Kidney epithelial cell (primary cell): ENCODE measurements around the gene AGBL2. TPM values are rescaled to one million over a fixed set of nuclear protein-coding genes. Genes with fewer than 3 reads are reported as not detected.
"Not testable (repeated sequence)": the region's sequence is repeated elsewhere in the genome, so short reads cannot be mapped to it uniquely, and the experiment has no call there.

ENCODE experiments used
- DNase-seq: peaks from one replicate; pipeline ENCODE4 v3.0.0-alpha.2; 2010; ENCODE audit warnings: low read depth
- H3K27me3 ChIP-seq: 2 replicates; pipeline ENCODE4 v1.6.0; 2011; ENCODE audit warnings: low read length; ENCODE audit not compliant: control insufficient read depth, insufficient read depth
- H3K36me3 ChIP-seq: 2 replicates; pipeline ENCODE4 v1.5.1; 2011; ENCODE audit warnings: low read length; ENCODE audit not compliant: control insufficient read depth, insufficient read depth
- H3K4me3 ChIP-seq: 2 replicates; pipeline ENCODE4 v1.5.1; 2011; ENCODE audit warnings: low read depth, mild to moderate bottlenecking, control low read depth, low read length
- total RNA-seq: library from RNA; depleted of rRNA; stranded (reverse); fragments of >200 nt; gene quantifications from 2 replicates; pipeline ENCODE4 v1.2.3, GENCODE V29; 2015
- TF ChIP-seq, protein P1 (sequence below): IDR thresholded peaks from 2 replicates; pipeline ENCODE4 v1.5.1; 2011; ENCODE audit warnings: mild to moderate bottlenecking, moderate library complexity, low read length, control low read depth, inconsistent platforms; ENCODE audit not compliant: insufficient read depth, poor library complexity, severe bottlenecking

Gene AGBL2
- total RNA-seq, 1 donor from 2014 or later: 0.29 TPM

DNA sequence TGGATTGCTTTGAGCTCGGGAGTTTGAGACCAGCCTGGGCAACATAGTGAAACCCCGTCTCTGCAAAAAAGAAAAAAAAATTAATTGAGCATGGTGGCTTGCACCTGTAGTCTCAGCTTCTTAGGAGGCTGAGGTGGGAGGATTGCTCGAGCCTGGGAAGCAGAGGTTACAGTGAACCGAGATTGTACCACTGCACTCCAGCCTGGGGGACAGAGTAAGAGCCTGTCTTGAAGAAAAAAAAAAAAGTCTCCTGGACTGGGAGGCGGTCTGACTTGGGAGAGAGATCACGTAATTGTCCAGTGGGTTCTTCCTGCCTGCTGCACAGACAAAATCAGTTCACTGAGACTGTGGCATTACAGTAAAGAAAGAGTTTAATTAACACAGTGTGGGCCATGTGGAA, 69.7 kb downstream of the AGBL2 start:
- H3K4me3 ChIP-seq: no peak overlapping the region

DNA sequence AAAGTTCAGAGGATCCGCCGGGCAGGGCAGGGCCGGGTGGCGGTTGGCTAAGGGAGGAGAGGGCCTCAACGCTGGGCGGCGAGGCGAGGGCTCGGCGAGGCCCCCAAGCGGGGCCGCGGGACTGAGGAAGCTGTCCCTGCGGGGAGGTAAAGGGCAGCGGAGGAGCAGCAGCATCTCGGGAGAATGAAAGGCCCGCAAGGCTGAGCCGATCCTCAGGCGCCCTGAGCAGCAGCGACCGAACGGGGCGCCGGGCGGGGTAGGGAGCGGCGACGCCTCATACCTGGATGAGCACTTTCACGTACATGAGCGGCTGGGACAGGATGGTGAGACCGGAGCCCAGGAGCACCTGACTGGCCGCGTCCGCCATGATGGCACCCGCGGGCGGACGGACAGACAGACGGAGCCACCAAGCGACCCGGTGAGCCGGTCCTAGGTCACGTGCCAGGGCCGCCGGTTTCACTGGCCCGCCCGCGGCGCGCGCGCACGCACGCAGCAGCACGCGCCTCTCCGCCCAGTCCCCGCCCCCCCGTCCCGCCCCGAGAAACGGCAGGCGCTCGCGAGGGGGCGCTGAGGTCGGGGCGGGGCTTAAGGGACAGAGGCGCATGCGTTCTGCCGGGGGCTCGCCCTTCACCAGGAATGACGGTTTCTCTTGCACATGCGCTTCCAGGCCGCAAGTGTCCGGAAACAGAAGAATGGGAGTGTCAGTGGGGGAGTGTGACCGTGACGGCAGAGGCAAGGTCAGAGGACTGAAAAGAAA, 72.9 kb downstream of the AGBL2 start, which contains the start of gene MTCH2:
TSS of gene MTCH2 (minus strand) at position 461 of the 757 bp plus-strand sequence. CDS start at position 367, 94 bp downstream.
- DNase-seq: peak; percentile 86
- Histone ChIP-seq H3K4me3 (peak within 1 kb of the TSS; percentile 83), H3K36me3 (no peaks in the 10 kb centered on the region), H3K27me3 (no peaks in the 10 kb centered on the region)
- TF ChIP-seq, protein P1, sequence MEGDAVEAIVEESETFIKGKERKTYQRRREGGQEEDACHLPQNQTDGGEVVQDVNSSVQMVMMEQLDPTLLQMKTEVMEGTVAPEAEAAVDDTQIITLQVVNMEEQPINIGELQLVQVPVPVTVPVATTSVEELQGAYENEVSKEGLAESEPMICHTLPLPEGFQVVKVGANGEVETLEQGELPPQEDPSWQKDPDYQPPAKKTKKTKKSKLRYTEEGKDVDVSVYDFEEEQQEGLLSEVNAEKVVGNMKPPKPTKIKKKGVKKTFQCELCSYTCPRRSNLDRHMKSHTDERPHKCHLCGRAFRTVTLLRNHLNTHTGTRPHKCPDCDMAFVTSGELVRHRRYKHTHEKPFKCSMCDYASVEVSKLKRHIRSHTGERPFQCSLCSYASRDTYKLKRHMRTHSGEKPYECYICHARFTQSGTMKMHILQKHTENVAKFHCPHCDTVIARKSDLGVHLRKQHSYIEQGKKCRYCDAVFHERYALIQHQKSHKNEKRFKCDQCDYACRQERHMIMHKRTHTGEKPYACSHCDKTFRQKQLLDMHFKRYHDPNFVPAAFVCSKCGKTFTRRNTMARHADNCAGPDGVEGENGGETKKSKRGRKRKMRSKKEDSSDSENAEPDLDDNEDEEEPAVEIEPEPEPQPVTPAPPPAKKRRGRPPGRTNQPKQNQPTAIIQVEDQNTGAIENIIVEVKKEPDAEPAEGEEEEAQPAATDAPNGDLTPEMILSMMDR: peak; percentile 21

More for the DNA sequence above, 69.7 kb downstream of the AGBL2 start:
- Histone ChIP-seq H3K27me3 (no peaks in the 10 kb centered on the region), H3K36me3 (no peaks in the 10 kb centered on the region)
- TF ChIP-seq, protein P1: no peak
- DNase-seq: no peak

DNA sequence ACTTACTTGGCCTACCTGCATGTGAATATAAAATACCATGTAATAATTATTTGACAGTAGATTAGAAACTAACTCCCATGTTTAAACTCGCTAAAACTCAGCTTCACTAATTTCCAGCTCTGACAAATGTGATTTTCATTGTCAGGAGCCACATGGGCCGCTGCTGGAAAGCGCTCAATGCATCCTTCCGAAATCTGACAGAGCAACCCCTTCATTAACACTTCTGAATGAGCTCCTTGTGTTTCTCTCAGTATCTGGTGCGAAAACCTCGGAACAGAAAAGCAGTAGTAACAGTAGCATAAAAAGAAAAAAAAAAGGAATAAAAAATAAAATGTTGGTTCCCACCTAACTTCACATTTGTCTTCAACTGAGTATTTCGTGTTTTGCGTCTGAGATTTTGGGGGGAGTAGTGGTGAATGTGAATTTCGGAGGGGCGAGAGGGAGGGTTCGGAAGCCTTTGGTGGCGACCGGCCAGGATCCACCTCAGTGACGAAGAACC, 73.5 kb downstream of the AGBL2 start:
- DNase-seq: no peak
- Histone ChIP-seq H3K36me3 (no peaks in the 10 kb centered on the region), H3K4me3 (peak overlapping the region; percentile 83), H3K27me3 (no peaks in the 10 kb centered on the region)
- TF ChIP-seq, protein P1: no peak

DNA sequence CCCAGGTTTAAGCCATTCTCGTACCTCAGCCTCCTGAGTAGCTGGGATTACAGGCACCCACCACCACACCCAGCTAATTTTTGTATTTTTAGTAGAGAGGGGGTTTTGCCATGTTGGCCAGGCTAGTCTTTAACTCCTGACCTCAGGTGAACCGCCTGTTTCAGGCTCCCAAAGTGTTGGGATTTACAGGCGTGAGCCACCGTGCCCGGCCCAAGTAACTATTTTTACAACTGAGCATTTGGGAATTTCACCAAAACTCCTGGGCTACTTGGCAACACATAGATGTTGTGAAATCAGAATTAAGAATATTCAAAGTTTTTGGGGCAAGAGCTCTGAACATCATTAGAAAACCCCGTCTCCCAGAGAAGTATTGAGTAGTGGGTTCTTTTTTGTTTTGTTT, 74.7 kb downstream of the AGBL2 start:
- H3K4me3 ChIP-seq, H3K36me3 ChIP-seq, DNase-seq, H3K27me3 ChIP-seq: not testable (repeated sequence)

DNA sequence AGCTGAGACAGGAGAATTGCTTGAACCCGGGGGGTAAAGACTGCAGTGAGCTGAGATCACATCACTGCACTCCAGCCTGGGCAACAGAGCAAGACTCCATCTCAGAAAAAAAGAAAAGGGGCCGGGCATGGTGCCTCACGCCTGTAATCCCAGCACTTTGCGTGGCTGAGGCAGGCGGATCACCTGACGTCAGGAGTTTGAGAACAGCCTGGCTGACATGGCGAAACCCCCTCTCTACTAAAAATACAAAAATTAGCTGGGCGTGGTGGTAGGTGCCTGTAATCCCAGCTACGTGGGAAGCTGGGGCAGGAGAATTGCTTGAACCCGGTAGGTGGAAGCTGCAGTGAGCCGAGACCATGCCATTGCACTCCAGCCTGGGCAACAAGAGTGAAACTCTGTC, 78.8 kb downstream of the AGBL2 start:
- H3K36me3 ChIP-seq, H3K27me3 ChIP-seq, H3K4me3 ChIP-seq, DNase-seq: not testable (repeated sequence)

DNA sequence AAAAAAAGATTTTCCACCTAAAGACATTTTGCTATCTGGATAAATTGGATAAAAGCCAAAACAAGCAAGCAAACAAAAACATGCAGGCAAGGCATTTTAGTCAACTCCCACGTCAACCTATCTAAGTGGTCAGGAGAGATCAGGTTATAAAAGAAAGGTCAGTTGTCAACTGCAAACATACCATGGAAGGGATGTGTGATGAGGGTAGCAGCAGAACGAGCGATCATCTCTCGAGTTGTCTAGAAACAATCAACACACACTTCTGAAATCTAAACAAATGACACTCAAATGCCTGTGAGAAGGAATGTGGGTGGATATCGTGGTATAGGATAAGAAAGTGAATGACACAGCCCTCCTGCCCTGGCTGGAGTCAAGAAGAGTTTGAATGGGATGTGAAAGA, 83.7 kb downstream of the AGBL2 start:
- DNase-seq: no peak
- H3K36me3 ChIP-seq: no peaks in the 10 kb centered on the region
- TF ChIP-seq, protein P1: no peak

DNA sequence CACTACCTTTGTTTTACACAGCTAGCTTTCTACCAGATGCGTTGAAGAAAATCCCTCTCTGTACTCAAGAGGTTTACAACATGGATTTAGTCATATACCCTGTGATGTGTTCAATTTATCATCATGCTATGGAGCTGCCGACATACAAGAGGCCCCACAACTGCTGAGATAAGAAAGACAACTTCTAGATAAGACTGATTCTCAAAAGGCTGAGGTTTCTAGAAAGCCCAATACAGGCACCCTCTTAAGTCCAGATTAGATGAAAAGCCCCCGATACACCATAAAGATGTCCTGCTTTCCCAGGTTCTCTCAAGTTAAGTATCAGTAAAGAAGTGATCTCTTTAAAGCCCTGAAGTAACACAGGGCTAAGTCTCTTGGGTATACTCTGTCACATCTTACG, 87.1 kb downstream of the AGBL2 start:
- H3K36me3 ChIP-seq: peaks cover 1% of the 10 kb centered on the region
- no peak for DNase-seq
- TF ChIP-seq, protein P1: no peak
- no peaks in the 10 kb centered on the region for H3K27me3 ChIP-seq
- no peak overlapping the region for H3K4me3 ChIP-seq

More for the DNA sequence above, 83.7 kb downstream of the AGBL2 start:
- Histone ChIP-seq H3K27me3 (no peaks in the 10 kb centered on the region), H3K4me3 (no peak overlapping the region)
